ENCODE data around the gene KIF25.
A peak's percentile ranks its signal among the peaks of the same experiment; 100 is the strongest.
"Not testable (repeated sequence)": the region's sequence is repeated elsewhere in the genome, so short reads cannot be mapped to it uniquely, and the experiment has no call there.

Gene KIF25

GRCh38 chr6:168067081-168067759 is 69.7 kb downstream of the KIF25 start:
- TF ChIP-seq JUND (IDR thresholded peaks at IDR 0.05; ENCODE audit: low read depth), result no peak
- in situ Hi-C loops (cut with HindIII; ENCODE audit: low pct_unique_long_range_greater_than_20kb, low sequenced_read_pairs), result no loop called here
- DNase-seq (ENCODE audit: low read depth in 1 of 2, low spot score in 1 of 2), result no peak

GRCh38 chr6:168070804-168071203 is 73.3 kb downstream of the KIF25 start:
- in situ Hi-C loops (cut with HindIII; ENCODE audit: low pct_unique_long_range_greater_than_20kb, low sequenced_read_pairs), result no loop called here
- TF ChIP-seq JUND (IDR thresholded peaks at IDR 0.05; ENCODE audit: low read depth), result no peak
- DNase-seq (ENCODE audit: low read depth in 1 of 2, low spot score in 1 of 2), result no peak

GRCh38 chr6:168071620-168072019 is 74.1 kb downstream of the KIF25 start:
- in situ Hi-C loops (cut with HindIII; ENCODE audit: low pct_unique_long_range_greater_than_20kb, low sequenced_read_pairs), result no loop called here
- no peak for TF ChIP-seq JUND (IDR thresholded peaks at IDR 0.05; ENCODE audit: low read depth)
- DNase-seq (ENCODE audit: low read depth in 1 of 2, low spot score in 1 of 2), result peak in 1 of 2 experiments; percentile 35

GRCh38 chr6:168072261-168072660 is 74.8 kb downstream of the KIF25 start:
- in situ Hi-C loops (cut with HindIII; ENCODE audit: low pct_unique_long_range_greater_than_20kb, low sequenced_read_pairs), result no loop called here
- TF ChIP-seq JUND (IDR thresholded peaks at IDR 0.05; ENCODE audit: low read depth), result no peak

GRCh38 chr6:168072730-168073129 is 75.3 kb downstream of the KIF25 start:
- in situ Hi-C loops (cut with HindIII; ENCODE audit: low pct_unique_long_range_greater_than_20kb, low sequenced_read_pairs), result no loop called here
- TF ChIP-seq JUND (IDR thresholded peaks at IDR 0.05; ENCODE audit: low read depth), result no peak
- DNase-seq (ENCODE audit: low read depth in 1 of 2, low spot score in 1 of 2), result no peak

More at GRCh38 chr6:168072261-168072660, 74.8 kb downstream of the KIF25 start:
- no peak for DNase-seq (ENCODE audit: low read depth in 1 of 2, low spot score in 1 of 2)

- DNase-seq (ENCODE audit: low read depth in 1 of 2, low spot score in 1 of 2), result no peak
- in situ Hi-C loops (cut with HindIII; ENCODE audit: low pct_unique_long_range_greater_than_20kb, low sequenced_read_pairs), result no loop called here
- TF ChIP-seq JUND (IDR thresholded peaks at IDR 0.05; ENCODE audit: low read depth), result no peak
These were observed 76.7 kb downstream of the KIF25 start for GRCh38 chr6:168073937-168074730.

- no peak for DNase-seq (ENCODE audit: low read depth in 1 of 2, low spot score in 1 of 2)
- no peak for TF ChIP-seq JUND (IDR thresholded peaks at IDR 0.05; ENCODE audit: low read depth)
- in situ Hi-C loops (cut with HindIII; ENCODE audit: low pct_unique_long_range_greater_than_20kb, low sequenced_read_pairs), result no loop called here
These were observed 77.7 kb downstream of the KIF25 start for GRCh38 chr6:168075216-168075615.

GRCh38 chr6:168075787-168076202 is 78.3 kb downstream of the KIF25 start:
- no peak for TF ChIP-seq JUND (IDR thresholded peaks at IDR 0.05; ENCODE audit: low read depth)
- in situ Hi-C loops (cut with HindIII; ENCODE audit: low pct_unique_long_range_greater_than_20kb, low sequenced_read_pairs), result no loop called here
- DNase-seq (ENCODE audit: low read depth in 1 of 2, low spot score in 1 of 2), result no peak

- in situ Hi-C loops (cut with HindIII; ENCODE audit: low pct_unique_long_range_greater_than_20kb, low sequenced_read_pairs), result not testable (repeated sequence)
These were observed 79.9 kb downstream of the KIF25 start for GRCh38 chr6:168077401-168077800.

GRCh38 chr6:168078175-168078942 is 80.9 kb downstream of the KIF25 start:
- TF ChIP-seq JUND (IDR thresholded peaks at IDR 0.05; ENCODE audit: low read depth), result no peak
- in situ Hi-C loops (cut with HindIII; ENCODE audit: low pct_unique_long_range_greater_than_20kb, low sequenced_read_pairs), result no loop called here
- no peak for DNase-seq (ENCODE audit: low read depth in 1 of 2, low spot score in 1 of 2)

More at GRCh38 chr6:168077401-168077800, 79.9 kb downstream of the KIF25 start:
- DNase-seq (ENCODE audit: low read depth in 1 of 2, low spot score in 1 of 2), result not testable (repeated sequence)

- TF ChIP-seq JUND (IDR thresholded peaks at IDR 0.05; ENCODE audit: low read depth), result no peak
- no peak for DNase-seq (ENCODE audit: low read depth in 1 of 2, low spot score in 1 of 2)
- in situ Hi-C loops (cut with HindIII; ENCODE audit: low pct_unique_long_range_greater_than_20kb, low sequenced_read_pairs), result no loop called here
These were observed 81.5 kb downstream of the KIF25 start, which contains the start of gene FRMD1 for GRCh38 chr6:168078943-168079405. Gene FRMD1 (minus strand): TSS chr6:168079212. CDS start chr6:168079094, 118 bp downstream.

GRCh38 chr6:168080393-168081077 is 83.1 kb downstream of the KIF25 start:
- no peak for TF ChIP-seq JUND (IDR thresholded peaks at IDR 0.05; ENCODE audit: low read depth)
- in situ Hi-C loops (cut with HindIII; ENCODE audit: low pct_unique_long_range_greater_than_20kb, low sequenced_read_pairs), result no loop called here
- DNase-seq (ENCODE audit: low read depth in 1 of 2, low spot score in 1 of 2), result no peak

Measured in T47D (cell line).